Body of pancreas (tissue), 4 donors: Measurements from ENCODE around the gene PAPPA.

Experiments
- CTCF ChIP-seq, 7 experiments: fragments of 450-650 bp in 4 of 7; fragments of 200-600 bp in 3 of 7; sonication (generic) in 3 of 7; IDR thresholded peaks; one replicate each; pipeline ENCODE4 v1.5.1; 2016 to 2019; ENCODE audit warnings: antibody characterized with exemption in 7 of 7
- POLR2A ChIP-seq, 3 donors: fragments of 450-650 bp; IDR thresholded peaks; one replicate each; pipeline ENCODE4 v1.6.1; 2016; ENCODE audit warnings: antibody characterized with exemption in 3 of 3, mild to moderate bottlenecking in 2 of 3

GRCh38 chr9:116280529-116280928 lies 126.9 kb downstream of the PAPPA start:
- TF ChIP-seq CTCF (IDR thresholded peaks at IDR 0.05) (no peak), POLR2A (IDR thresholded peaks at IDR 0.05) (no peak)
